Measurements from ENCODE around the gene CMTM4.

DNA sequence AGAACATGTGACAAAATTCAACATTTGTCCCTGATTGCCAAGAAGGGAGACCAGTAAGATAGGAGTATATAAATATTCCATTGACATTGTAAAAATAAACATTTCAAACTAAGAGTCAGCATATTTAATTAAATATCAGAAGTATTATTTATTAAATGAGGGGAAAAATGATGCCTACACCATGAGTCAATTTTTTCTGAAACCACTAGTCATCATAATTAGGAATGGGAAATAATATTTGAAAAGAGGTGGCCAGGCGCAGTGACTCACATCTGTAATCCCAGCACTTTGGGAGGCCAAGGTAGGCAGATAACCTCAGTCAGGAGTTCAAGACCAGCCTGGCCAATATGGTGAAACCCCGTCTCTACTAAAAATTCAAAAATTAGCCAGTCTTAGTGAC lies 128.2 kb downstream of the CMTM4 start:
- TF ChIP-seq, protein P1, sequence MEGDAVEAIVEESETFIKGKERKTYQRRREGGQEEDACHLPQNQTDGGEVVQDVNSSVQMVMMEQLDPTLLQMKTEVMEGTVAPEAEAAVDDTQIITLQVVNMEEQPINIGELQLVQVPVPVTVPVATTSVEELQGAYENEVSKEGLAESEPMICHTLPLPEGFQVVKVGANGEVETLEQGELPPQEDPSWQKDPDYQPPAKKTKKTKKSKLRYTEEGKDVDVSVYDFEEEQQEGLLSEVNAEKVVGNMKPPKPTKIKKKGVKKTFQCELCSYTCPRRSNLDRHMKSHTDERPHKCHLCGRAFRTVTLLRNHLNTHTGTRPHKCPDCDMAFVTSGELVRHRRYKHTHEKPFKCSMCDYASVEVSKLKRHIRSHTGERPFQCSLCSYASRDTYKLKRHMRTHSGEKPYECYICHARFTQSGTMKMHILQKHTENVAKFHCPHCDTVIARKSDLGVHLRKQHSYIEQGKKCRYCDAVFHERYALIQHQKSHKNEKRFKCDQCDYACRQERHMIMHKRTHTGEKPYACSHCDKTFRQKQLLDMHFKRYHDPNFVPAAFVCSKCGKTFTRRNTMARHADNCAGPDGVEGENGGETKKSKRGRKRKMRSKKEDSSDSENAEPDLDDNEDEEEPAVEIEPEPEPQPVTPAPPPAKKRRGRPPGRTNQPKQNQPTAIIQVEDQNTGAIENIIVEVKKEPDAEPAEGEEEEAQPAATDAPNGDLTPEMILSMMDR (IDR thresholded peaks at IDR 0.05; ENCODE audit: insufficient read depth, low read length, poor library complexity, severe bottlenecking), result no peak
- no peak for TF ChIP-seq EZH2phosphoT487 (conservative IDR thresholded peaks at IDR 0.05; ENCODE audit: low read length)

All from SU-DHL-6 (cell line).